H1 (cell line): ENCODE measurements around the gene HP1BP3. TPM values are rescaled to one million over a fixed set of nuclear protein-coding genes. Genes with fewer than 3 reads are reported as not detected.

Experiments
- CBX8 ChIP-seq: fragments of 300-800, 300-1000 bp; sonication (generic); IDR thresholded peaks from 2 replicates; pipeline ENCODE4 v1.7.1; 2016; ENCODE audit warnings: low read depth, low read length, borderline replicate concordance
- KDM5A ChIP-seq: fragments of 200-600 bp; IDR thresholded peaks from 2 replicates; pipeline ENCODE4 v1.7.1; 2012; ENCODE audit warnings: mild to moderate bottlenecking, low read length, inconsistent platforms, mixed read lengths
- POLR2A ChIP-seq, 2 experiments: IDR thresholded peaks; 1 replicate in 1 of 2; 2 replicates in 1 of 2; pipeline ENCODE4 v1.6.1; 2011; ENCODE audit warnings: low read depth in 2 of 2, low read length in 2 of 2, mild to moderate bottlenecking in 2 of 2; ENCODE audit errors: control extremely low read depth in 1 of 2
- RAD21 ChIP-seq, 2 experiments: IDR thresholded peaks in 1 of 2; conservative IDR thresholded peaks in 1 of 2; 2 replicates each; pipeline ENCODE4 v1.6.1; 2011; ENCODE audit warnings: low read depth in 2 of 2, low read length in 2 of 2, improper control_type of control experiment in 1 of 2, inconsistent platforms in 1 of 2, mild to moderate bottlenecking in 1 of 2, moderate library complexity in 1 of 2
- SP2 ChIP-seq: IDR thresholded peaks from 2 replicates; pipeline ENCODE4 v1.6.1; 2012; ENCODE audit warnings: mild to moderate bottlenecking, low read length, inconsistent platforms
- SRF ChIP-seq: IDR thresholded peaks from 2 replicates; pipeline ENCODE4 v1.6.1; 2011; ENCODE audit warnings: mild to moderate bottlenecking, low read depth, low read length, moderate library complexity
- polyA plus RNA-seq, 7 experiments: library from polyadenylated mRNA; depleted of rRNA in 3 of 7; stranded (reverse) in 5 of 7; unstranded in 2 of 7; fragments of >200 nt in 5 of 7; fragments of 200-250 nt in 2 of 7; gene quantifications; 1 replicate in 5 of 7; 2 replicates in 1 of 7; 4 replicates in 1 of 7; pipeline versions ENCODE4 v1.2.1 to v1.2.3, GENCODE V29; 2011 to 2013; ENCODE audit warnings: missing spikeins in 2 of 7, mixed read lengths in 2 of 7
- total RNA-seq: library from RNA; stranded (reverse); fragmentation: NEBNext Ultra II Directional; extraction: Animal tissue kit (Norgen Biotek cat#: 25700); gene quantifications from 2 replicates; pipeline ENCODE4 v1.2.1, GENCODE V29; 2021
- TF ChIP-seq, protein P1 (sequence below): IDR thresholded peaks from 2 replicates; pipeline ENCODE4 v1.6.1; 2012; ENCODE audit warnings: inconsistent platforms

HP1BP3 gene
- total and polyA plus RNA-seq, 2 of the 8 experiments (the other 6 are each of a cell fraction or from before 2014, with no cell fraction given), result 47.4 to 125 TPM

DNA sequence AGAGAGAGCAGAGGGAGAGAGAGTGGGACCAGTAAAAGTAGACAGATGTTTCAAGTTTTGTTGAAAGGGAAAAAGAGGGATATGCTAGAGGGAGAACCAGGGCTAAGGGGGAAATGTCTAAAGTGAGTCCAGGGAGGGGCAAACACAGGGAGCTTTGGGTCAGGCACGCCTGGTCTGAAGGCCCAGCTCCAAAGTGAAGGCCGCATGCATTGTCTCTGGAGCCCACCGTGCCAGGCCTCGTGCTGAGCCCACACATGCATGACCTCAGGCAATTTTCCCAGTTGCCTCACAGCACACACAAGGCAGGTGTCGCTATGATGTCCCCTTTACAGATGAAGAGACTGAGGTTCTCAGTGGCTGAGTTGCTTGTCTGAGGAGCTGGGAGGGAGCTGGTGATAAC, 85.3 kb downstream of the HP1BP3 start (continued):
- TF ChIP-seq SRF (no peak), POLR2A (IDR thresholded peaks at IDR 0.05; ENCODE audit: control extremely low read depth in 1 of 2, low read depth in 2 of 2, low read length in 2 of 2) (no peak), KDM5A (no peak), RAD21 (IDR thresholded peaks at IDR 0.05 in 1 of 2, conservative IDR thresholded peaks at IDR 0.05 in 1 of 2; ENCODE audit: low read depth in 2 of 2, low read length in 2 of 2) (no peak), CBX8 (no peak), SP2 (no peak)
- TF ChIP-seq, protein P1, sequence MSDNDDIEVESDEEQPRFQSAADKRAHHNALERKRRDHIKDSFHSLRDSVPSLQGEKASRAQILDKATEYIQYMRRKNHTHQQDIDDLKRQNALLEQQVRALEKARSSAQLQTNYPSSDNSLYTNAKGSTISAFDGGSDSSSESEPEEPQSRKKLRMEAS, result no peak
